CD14-positive monocyte (primary cell): Measurements from ENCODE around the gene SCCPDH. TPM values are rescaled to one million over a fixed set of nuclear protein-coding genes. Genes with fewer than 3 reads are reported as not detected.

Experiments used
- DNase-seq, 3 donors: peaks; one replicate each; pipeline ENCODE4 v3.0.0-alpha.2; 2011 to 2022
- H2AFZ ChIP-seq: 2 replicates; pipeline ENCODE4 v1.6.0; 2012; ENCODE audit warnings: mild to moderate bottlenecking, low read depth, low read length, inconsistent platforms; ENCODE audit not compliant: insufficient read depth, poor library complexity, severe bottlenecking
- H3K27ac ChIP-seq, 2 donors: 1 replicate in 1 of 2; 2 replicates in 1 of 2; pipeline ENCODE4 v1.5.1; 2012 to 2013; ENCODE audit warnings: low read length in 2 of 2, control low read depth in 1 of 2, inconsistent platforms in 1 of 2, low read depth in 1 of 2, mild to moderate bottlenecking in 1 of 2
- H3K27me3 ChIP-seq, 2 donors: one replicate each; pipeline versions ENCODE4 v1.6.0 to v1.6.1; 2011 to 2013; ENCODE audit warnings: low read length in 2 of 2; ENCODE audit not compliant: control insufficient read depth in 2 of 2, insufficient read depth in 2 of 2
- H3K36me3 ChIP-seq, 2 donors: replicated peaks in 1 of 2; 1 replicate in 1 of 2; 2 replicates in 1 of 2; pipeline versions ENCODE4 v1.5.1 to v1.6.1; 2012 to 2013; ENCODE audit warnings: low read length in 2 of 2, control low read depth in 1 of 2, inconsistent platforms in 1 of 2, mild to moderate bottlenecking in 1 of 2; ENCODE audit not compliant: insufficient read depth in 2 of 2, control insufficient read depth in 1 of 2
- H3K4me1 ChIP-seq, 2 donors: 1 replicate in 1 of 2; 2 replicates in 1 of 2; pipeline versions ENCODE4 v1.5.1 to v1.6.1; 2012 to 2013; ENCODE audit warnings: low read length in 2 of 2, control low read depth in 1 of 2, inconsistent platforms in 1 of 2, mild to moderate bottlenecking in 1 of 2, moderate library complexity in 1 of 2; ENCODE audit not compliant: insufficient read depth in 2 of 2, control insufficient read depth in 1 of 2
- H3K4me2 ChIP-seq: replicated peaks from 2 replicates; pipeline ENCODE3; 2012; ENCODE audit warnings: low read length, moderate library complexity, mild to moderate bottlenecking; ENCODE audit not compliant: poor library complexity, severe bottlenecking; ENCODE audit errors: extremely low read depth
- H3K4me3 ChIP-seq, 3 experiments: fragments of 200-600 bp in 1 of 3; sonication (generic) in 1 of 3; replicated peaks in 1 of 3; 1 replicate in 2 of 3; 2 replicates in 1 of 3; pipeline ENCODE4 v1.5.1; 2011 to 2013; ENCODE audit warnings: low read length in 3 of 3, mild to moderate bottlenecking in 3 of 3, control low read depth in 2 of 3, low read depth in 2 of 3, inconsistent platforms in 1 of 3, moderate library complexity in 1 of 3
- H3K79me2 ChIP-seq: 2 replicates; pipeline ENCODE4 v1.6.0; 2012; ENCODE audit warnings: mild to moderate bottlenecking, control low read depth, inconsistent platforms, low read length, moderate library complexity; ENCODE audit not compliant: insufficient read depth
- H3K9ac ChIP-seq: 2 replicates; pipeline ENCODE4 v1.6.0; 2017; ENCODE audit warnings: low read length, mild to moderate bottlenecking; ENCODE audit not compliant: insufficient read depth, poor library complexity, severe bottlenecking
- H3K9me3 ChIP-seq, 2 donors: replicated peaks in 1 of 2; 1 replicate in 1 of 2; 2 replicates in 1 of 2; pipeline versions ENCODE4 v1.5.1 to v1.6.1; 2012 to 2013; ENCODE audit warnings: low read length in 2 of 2, control low read depth in 1 of 2; ENCODE audit not compliant: control insufficient read depth in 1 of 2, insufficient read depth in 1 of 2
- H4K20me1 ChIP-seq: 2 replicates; pipeline ENCODE4 v1.6.0; 2012; ENCODE audit warnings: mild to moderate bottlenecking, low read length, control low read depth, moderate library complexity; ENCODE audit not compliant: insufficient read depth
- H3K27ac Mint-ChIP-seq, 7 donors: one replicate each; pipeline ENCODE4 v1.8.0; 2020; ENCODE audit warnings: mild to moderate bottlenecking in 7 of 7, mixed read lengths in 7 of 7, moderate library complexity in 6 of 7, inconsistent platforms in 2 of 7
- H3K27me3 Mint-ChIP-seq, 3 donors: one replicate each; pipeline ENCODE4 v1.8.0; 2021 to 2022; ENCODE audit warnings: low read depth in 3 of 3, mild to moderate bottlenecking in 3 of 3, mixed read lengths in 3 of 3, moderate library complexity in 3 of 3, inconsistent platforms in 1 of 3
- H3K36me3 Mint-ChIP-seq, 2 donors: one replicate each; pipeline ENCODE4 v1.8.0; 2020; ENCODE audit warnings: mixed read lengths in 2 of 2, inconsistent platforms in 1 of 2, mild to moderate bottlenecking in 1 of 2
- H3K4me1 Mint-ChIP-seq: one replicate; pipeline ENCODE4 v1.8.0; 2020; ENCODE audit warnings: mild to moderate bottlenecking, mixed read lengths
- H3K4me3 Mint-ChIP-seq, 2 donors: one replicate each; pipeline ENCODE4 v1.8.0; 2020; ENCODE audit warnings: mild to moderate bottlenecking in 2 of 2, mixed read lengths in 2 of 2, moderate library complexity in 1 of 2
- H3K9me3 Mint-ChIP-seq, 7 donors: one replicate each; pipeline ENCODE4 v1.8.0; 2020 to 2022; ENCODE audit warnings: mixed read lengths in 7 of 7, mild to moderate bottlenecking in 6 of 7, moderate library complexity in 6 of 7, inconsistent platforms in 2 of 7
- CTCF ChIP-seq: fragments of 200-600 bp; IDR thresholded peaks from one replicate; pipeline ENCODE4 v1.8.0; 2022; ENCODE audit warnings: antibody characterized with exemption, mild to moderate bottlenecking
- WGBS: methylation state at CpG from one replicate; pipeline ENCODE4 v1.1.5; 2013; ENCODE audit warnings: missing lambda C conversion rate; ENCODE audit not compliant: insufficient coverage; 5-methylcytosine and 5-hydroxymethylcytosine counted together
- intact Hi-C, 2 donors: fragments of 100-400 bp; cut with micrococcal nuclease; formaldehyde crosslinking; loops; one replicate each; pipeline versions ENCODE4 v1.15.0 to v1.15.1; 2023
- polyA plus RNA-seq, 3 donors: library from polyadenylated mRNA; depleted of rRNA in 1 of 3; unstranded in 2 of 3; stranded (reverse) in 1 of 3; fragments of 300-500 nt in 2 of 3; fragments of >200 nt in 1 of 3; fragmentation: Illumina TruSeq in 2 of 3; gene quantifications; 1 replicate in 2 of 3; 2 replicates in 1 of 3; pipeline ENCODE4 v1.2.3, GENCODE V29; 2012 to 2021

SCCPDH gene
- polyA plus RNA-seq, 3 donors = 7.3 to 25.3 (median 22.7) TPM

GRCh38 chr1:246803373-246803772, 79.2 kb downstream of the SCCPDH start:
- Mint-ChIP-seq H3K27ac (no peak overlapping the region), H3K9me3 (peaks cover 2 to 14% (median 7%) of the 10 kb centered on the region in 7 donors), H3K36me3 (no peaks in the 10 kb centered on the region), H3K4me1 (peaks cover 7% of the 10 kb centered on the region), H3K4me3 (no peak overlapping the region), H3K27me3 (peaks cover 0 to 5% (median 3%) of the 10 kb centered on the region in 3 donors)
- H3K4me3 ChIP-seq = no peak overlapping the region
- H2AFZ ChIP-seq = no peak overlapping the region
- intact Hi-C loops = no loop called here
- WGBS = no CpG with 5 or more reads among the region's 6 CpGs
- no peaks in the 10 kb centered on the region for H3K36me3 ChIP-seq
- H3K27ac ChIP-seq = no peak overlapping the region
- H3K9me3 ChIP-seq = peaks cover 0 to 6% of the 10 kb centered on the region in 2 donors
- no peak overlapping the region for H3K9ac ChIP-seq
- DNase-seq = no peak
- no peak overlapping the region for H3K4me2 ChIP-seq
- H3K79me2 ChIP-seq = no peaks in the 10 kb centered on the region
- H4K20me1 ChIP-seq = no peaks in the 10 kb centered on the region
- TF ChIP-seq CTCF = no peak
- peaks cover 0 to 3% of the 10 kb centered on the region in 2 donors for H3K4me1 ChIP-seq
- no peaks in the 10 kb centered on the region for H3K27me3 ChIP-seq

GRCh38 chr1:246803883-246804282, 79.7 kb downstream of the SCCPDH start:
- no peaks in the 10 kb centered on the region for H3K79me2 ChIP-seq
- no peak overlapping the region for H3K9ac ChIP-seq
- intact Hi-C loops = no loop called here
- no peak overlapping the region for H2AFZ ChIP-seq
- Mint-ChIP-seq H3K36me3 (no peaks in the 10 kb centered on the region), H3K4me1 (peaks cover 7% of the 10 kb centered on the region), H3K27ac (no peak overlapping the region), H3K27me3 (peaks cover 0 to 5% (median 3%) of the 10 kb centered on the region in 3 donors), H3K4me3 (no peak overlapping the region), H3K9me3 (peaks cover 2 to 14% (median 7%) of the 10 kb centered on the region in 7 donors)
- no peak overlapping the region for H3K27ac ChIP-seq
- no peak for DNase-seq
- H3K4me2 ChIP-seq = no peak overlapping the region
- H4K20me1 ChIP-seq = no peaks in the 10 kb centered on the region
- peaks cover 0 to 4% of the 10 kb centered on the region in 2 donors for H3K4me1 ChIP-seq
- H3K4me3 ChIP-seq = no peak overlapping the region
- no peaks in the 10 kb centered on the region for H3K27me3 ChIP-seq
- TF ChIP-seq CTCF = no peak
- H3K9me3 ChIP-seq = peaks cover 0 to 6% of the 10 kb centered on the region in 2 donors
- no peaks in the 10 kb centered on the region for H3K36me3 ChIP-seq
- WGBS = 90% methylated on average over 2 of the region's 5 CpGs
